ENCODE results near the gene HUNK.

GRCh38 chr21:31875496-31876015, 2.7 kb downstream of the HUNK start:
- no peak for TF ChIP-seq CTCF (IDR thresholded peaks at IDR 0.05)
- no peak for TF ChIP-seq ZFX (IDR thresholded peaks at IDR 0.05; ENCODE audit: borderline replicate concordance)

Data from 22Rv1 (cell line).